Measurements from ENCODE around the gene CASKIN2.

DNA sequence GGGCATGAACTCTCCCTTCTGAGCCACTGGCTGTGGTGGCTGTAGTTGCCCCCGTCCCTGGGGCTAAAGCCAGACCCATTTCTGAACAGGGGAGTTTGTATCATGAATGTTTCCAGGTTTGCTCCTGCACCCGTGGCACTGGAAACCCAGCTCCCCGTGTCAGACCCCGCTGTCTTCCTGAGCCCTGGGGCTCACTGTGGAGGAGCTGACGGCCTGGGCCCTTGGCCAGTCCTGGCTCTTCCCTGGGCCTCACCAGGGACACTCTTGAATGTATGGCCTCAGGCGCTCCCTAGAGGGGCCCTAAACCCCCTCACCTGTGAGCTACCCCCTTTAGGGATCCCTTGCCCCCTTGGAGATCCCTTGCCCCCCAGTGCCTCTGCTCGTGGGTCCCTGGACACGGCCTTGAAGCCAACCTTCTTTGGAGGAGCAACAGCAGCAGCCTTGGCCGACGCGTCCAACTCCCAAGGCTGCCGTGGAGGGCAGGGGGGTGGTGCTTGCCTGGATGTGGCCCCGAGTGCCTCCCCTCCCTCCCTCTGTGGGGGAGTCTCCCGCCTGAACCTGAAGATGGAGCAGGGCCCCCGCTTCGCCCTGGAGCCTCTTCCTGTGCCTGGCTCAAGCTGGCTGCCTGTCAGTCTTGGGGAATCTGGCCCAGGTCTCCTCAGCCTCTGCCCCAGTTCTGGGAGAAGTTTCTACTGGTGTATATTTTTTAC lies 15.9 kb downstream of the CASKIN2 start:
- TF ChIP-seq EP300 (IDR thresholded peaks at IDR 0.05; ENCODE audit: borderline replicate concordance) = no peak
- no peak for TF ChIP-seq YY1 (IDR thresholded peaks at IDR 0.05; ENCODE audit: low read depth)
- no peak for TF ChIP-seq CEBPB (IDR thresholded peaks at IDR 0.05)
- no peak for TF ChIP-seq TAF1 (IDR thresholded peaks at IDR 0.05; ENCODE audit: low read depth)
- TF ChIP-seq RAD21 (IDR thresholded peaks at IDR 0.05; ENCODE audit: low read depth) = no peak
- TF ChIP-seq FOXM1 (IDR thresholded peaks at IDR 0.05; ENCODE audit: borderline replicate concordance, low read depth) = no peak
- TF ChIP-seq, protein P1, sequence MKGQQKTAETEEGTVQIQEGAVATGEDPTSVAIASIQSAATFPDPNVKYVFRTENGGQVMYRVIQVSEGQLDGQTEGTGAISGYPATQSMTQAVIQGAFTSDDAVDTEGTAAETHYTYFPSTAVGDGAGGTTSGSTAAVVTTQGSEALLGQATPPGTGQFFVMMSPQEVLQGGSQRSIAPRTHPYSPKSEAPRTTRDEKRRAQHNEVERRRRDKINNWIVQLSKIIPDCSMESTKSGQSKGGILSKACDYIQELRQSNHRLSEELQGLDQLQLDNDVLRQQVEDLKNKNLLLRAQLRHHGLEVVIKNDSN (IDR thresholded peaks at IDR 0.05) = no peak
- TF ChIP-seq NFIC (IDR thresholded peaks at IDR 0.05) = no peak
- TF ChIP-seq, protein P2, sequence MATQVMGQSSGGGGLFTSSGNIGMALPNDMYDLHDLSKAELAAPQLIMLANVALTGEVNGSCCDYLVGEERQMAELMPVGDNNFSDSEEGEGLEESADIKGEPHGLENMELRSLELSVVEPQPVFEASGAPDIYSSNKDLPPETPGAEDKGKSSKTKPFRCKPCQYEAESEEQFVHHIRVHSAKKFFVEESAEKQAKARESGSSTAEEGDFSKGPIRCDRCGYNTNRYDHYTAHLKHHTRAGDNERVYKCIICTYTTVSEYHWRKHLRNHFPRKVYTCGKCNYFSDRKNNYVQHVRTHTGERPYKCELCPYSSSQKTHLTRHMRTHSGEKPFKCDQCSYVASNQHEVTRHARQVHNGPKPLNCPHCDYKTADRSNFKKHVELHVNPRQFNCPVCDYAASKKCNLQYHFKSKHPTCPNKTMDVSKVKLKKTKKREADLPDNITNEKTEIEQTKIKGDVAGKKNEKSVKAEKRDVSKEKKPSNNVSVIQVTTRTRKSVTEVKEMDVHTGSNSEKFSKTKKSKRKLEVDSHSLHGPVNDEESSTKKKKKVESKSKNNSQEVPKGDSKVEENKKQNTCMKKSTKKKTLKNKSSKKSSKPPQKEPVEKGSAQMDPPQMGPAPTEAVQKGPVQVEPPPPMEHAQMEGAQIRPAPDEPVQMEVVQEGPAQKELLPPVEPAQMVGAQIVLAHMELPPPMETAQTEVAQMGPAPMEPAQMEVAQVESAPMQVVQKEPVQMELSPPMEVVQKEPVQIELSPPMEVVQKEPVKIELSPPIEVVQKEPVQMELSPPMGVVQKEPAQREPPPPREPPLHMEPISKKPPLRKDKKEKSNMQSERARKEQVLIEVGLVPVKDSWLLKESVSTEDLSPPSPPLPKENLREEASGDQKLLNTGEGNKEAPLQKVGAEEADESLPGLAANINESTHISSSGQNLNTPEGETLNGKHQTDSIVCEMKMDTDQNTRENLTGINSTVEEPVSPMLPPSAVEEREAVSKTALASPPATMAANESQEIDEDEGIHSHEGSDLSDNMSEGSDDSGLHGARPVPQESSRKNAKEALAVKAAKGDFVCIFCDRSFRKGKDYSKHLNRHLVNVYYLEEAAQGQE (IDR thresholded peaks at IDR 0.05; ENCODE audit: low read depth) = no peak
- TF ChIP-seq, protein P3, sequence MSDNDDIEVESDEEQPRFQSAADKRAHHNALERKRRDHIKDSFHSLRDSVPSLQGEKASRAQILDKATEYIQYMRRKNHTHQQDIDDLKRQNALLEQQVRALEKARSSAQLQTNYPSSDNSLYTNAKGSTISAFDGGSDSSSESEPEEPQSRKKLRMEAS (IDR thresholded peaks at IDR 0.05) = no peak
- TF ChIP-seq CREB1 (IDR thresholded peaks at IDR 0.05; ENCODE audit: low read depth) = no peak
- TF ChIP-seq TCF12 (IDR thresholded peaks at IDR 0.05; ENCODE audit: low read depth) = no peak
- no peak for TF ChIP-seq TEAD4 (IDR thresholded peaks at IDR 0.05)

Measured in Ishikawa (cell line).